Erythroblast (primary cell): Measurements from ENCODE around the gene SIN3B.

ENCODE experiments used
- GATA1 ChIP-seq: IDR thresholded peaks from 2 replicates; pipeline ENCODE4 v1.6.1; 2011; ENCODE audit warnings: low read depth, mild to moderate bottlenecking, control low read depth, low read length, moderate library complexity
- POLR2A ChIP-seq: IDR thresholded peaks from 2 replicates; pipeline ENCODE4 v1.6.1; 2011; ENCODE audit warnings: mild to moderate bottlenecking, low read length

DNA sequence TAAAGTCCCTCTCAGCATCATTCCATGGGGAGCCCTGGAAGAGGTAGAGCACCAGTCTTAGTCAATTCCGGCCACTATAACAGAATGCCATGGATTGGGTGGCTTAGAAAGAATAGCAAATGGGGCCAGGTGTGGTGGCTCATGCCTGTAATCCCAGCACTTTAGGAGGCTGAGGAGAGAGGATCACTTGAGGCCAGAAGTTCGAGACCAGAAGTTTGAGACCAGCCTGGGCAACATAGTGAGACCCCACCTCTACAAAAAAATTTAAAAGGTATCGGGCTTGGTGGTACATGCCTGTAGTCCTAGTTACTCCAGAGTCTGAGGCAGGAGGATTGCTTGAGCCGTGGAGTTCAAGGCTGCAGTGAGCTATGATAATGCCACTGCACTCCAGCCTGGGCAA is 25.0 kb upstream of the SIN3B start:
- no peak for TF ChIP-seq POLR2A
- TF ChIP-seq GATA1, result no peak
